OCI-LY7 (cell line): Measurements from ENCODE around the gene CRAMP1.

Experiments used
- EZH2phosphoT487 ChIP-seq: fragments of 200-600 bp; sonication (generic); IDR thresholded peaks from 2 replicates; pipeline ENCODE4 v1.6.1; 2018; ENCODE audit warnings: low read depth, borderline replicate concordance, mild to moderate bottlenecking, mixed run types, antibody characterized with exemption, low read length, moderate library complexity, mixed read lengths
- TF ChIP-seq, protein P1 (sequence below): fragments of 200-600 bp; sonication (generic); conservative IDR thresholded peaks from 2 replicates; pipeline ENCODE4 v1.5.1; 2014; ENCODE audit warnings: mild to moderate bottlenecking, antibody characterized with exemption, low read length, moderate library complexity, mixed read lengths

DNA sequence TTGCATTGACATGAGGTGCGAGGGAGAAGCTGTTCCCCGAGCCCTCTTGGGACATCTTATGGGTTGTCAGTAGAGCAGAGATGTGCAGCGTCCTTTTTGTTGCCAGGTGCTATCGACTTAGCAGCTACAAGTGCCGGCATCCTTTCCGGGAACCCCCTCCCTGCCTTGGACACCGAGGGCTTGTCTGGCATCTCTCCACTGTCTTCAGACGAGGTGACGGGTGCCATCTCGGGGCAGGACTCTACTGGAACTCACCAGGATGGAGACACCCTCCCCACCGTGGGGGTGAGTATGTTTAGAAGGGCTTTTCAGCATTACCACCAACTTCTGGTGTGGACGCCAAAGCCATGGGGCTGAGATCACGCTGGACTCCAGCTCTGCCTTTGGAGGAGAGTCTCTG, 54.2 kb downstream of the CRAMP1 start:
- no peak for TF ChIP-seq EZH2phosphoT487
- TF ChIP-seq, protein P1, sequence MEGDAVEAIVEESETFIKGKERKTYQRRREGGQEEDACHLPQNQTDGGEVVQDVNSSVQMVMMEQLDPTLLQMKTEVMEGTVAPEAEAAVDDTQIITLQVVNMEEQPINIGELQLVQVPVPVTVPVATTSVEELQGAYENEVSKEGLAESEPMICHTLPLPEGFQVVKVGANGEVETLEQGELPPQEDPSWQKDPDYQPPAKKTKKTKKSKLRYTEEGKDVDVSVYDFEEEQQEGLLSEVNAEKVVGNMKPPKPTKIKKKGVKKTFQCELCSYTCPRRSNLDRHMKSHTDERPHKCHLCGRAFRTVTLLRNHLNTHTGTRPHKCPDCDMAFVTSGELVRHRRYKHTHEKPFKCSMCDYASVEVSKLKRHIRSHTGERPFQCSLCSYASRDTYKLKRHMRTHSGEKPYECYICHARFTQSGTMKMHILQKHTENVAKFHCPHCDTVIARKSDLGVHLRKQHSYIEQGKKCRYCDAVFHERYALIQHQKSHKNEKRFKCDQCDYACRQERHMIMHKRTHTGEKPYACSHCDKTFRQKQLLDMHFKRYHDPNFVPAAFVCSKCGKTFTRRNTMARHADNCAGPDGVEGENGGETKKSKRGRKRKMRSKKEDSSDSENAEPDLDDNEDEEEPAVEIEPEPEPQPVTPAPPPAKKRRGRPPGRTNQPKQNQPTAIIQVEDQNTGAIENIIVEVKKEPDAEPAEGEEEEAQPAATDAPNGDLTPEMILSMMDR: no peak
